GM12873 (cell line): ENCODE measurements around the gene PLCB3.

Experiments
- TF ChIP-seq, protein P1 (sequence below): IDR thresholded peaks from 2 replicates; pipeline ENCODE4 v1.5.1; 2012; ENCODE audit warnings: low read depth, mild to moderate bottlenecking, moderate library complexity, low read length, control low read depth; ENCODE audit not compliant: insufficient read depth; ENCODE audit errors: missing control alignments

Gene PLCB3

DNA sequence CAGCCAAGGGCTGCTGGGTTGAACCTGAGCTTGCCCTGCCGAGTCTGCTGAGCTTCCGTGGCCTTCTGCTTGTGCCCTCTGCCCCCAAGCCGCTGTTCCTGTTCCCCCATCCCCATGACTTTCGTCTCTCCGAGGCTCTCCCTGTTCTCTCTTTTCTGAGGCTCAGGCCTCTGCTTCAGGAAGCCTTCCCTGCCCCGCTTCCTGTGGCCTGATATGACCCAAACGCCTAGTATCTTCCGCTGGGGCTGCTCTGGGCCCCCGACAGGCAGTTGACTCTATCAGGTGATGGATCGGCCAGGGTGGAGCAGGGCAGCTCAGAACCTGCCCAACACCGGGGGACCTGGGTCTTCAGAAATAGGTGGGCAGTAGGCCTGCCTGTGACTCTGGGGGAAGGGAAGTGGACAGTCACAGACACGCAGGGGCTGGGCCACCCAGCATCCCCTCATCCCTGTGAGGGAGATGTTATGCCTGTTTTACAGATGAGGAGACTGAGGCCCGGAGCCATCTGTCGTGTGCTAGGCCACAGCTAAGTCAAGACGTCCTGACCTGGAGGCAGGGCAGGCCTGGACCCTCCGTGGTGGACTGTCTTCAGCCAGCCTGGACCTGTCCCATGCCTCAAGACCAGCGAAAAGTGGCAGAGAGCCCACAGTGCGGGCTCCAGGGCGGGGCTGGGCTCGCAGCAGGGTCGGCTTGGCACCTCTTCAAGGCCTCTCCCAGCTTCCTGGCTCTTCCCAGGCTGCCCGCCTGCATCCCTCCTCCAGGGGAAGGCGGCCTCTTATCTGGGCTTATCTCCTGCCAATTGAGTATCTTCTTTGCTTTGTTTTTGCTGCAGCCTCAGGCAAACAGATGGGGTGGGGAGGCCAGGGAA lies 16.9 kb downstream of the PLCB3 start:
- TF ChIP-seq, protein P1, sequence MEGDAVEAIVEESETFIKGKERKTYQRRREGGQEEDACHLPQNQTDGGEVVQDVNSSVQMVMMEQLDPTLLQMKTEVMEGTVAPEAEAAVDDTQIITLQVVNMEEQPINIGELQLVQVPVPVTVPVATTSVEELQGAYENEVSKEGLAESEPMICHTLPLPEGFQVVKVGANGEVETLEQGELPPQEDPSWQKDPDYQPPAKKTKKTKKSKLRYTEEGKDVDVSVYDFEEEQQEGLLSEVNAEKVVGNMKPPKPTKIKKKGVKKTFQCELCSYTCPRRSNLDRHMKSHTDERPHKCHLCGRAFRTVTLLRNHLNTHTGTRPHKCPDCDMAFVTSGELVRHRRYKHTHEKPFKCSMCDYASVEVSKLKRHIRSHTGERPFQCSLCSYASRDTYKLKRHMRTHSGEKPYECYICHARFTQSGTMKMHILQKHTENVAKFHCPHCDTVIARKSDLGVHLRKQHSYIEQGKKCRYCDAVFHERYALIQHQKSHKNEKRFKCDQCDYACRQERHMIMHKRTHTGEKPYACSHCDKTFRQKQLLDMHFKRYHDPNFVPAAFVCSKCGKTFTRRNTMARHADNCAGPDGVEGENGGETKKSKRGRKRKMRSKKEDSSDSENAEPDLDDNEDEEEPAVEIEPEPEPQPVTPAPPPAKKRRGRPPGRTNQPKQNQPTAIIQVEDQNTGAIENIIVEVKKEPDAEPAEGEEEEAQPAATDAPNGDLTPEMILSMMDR, result no peak

DNA sequence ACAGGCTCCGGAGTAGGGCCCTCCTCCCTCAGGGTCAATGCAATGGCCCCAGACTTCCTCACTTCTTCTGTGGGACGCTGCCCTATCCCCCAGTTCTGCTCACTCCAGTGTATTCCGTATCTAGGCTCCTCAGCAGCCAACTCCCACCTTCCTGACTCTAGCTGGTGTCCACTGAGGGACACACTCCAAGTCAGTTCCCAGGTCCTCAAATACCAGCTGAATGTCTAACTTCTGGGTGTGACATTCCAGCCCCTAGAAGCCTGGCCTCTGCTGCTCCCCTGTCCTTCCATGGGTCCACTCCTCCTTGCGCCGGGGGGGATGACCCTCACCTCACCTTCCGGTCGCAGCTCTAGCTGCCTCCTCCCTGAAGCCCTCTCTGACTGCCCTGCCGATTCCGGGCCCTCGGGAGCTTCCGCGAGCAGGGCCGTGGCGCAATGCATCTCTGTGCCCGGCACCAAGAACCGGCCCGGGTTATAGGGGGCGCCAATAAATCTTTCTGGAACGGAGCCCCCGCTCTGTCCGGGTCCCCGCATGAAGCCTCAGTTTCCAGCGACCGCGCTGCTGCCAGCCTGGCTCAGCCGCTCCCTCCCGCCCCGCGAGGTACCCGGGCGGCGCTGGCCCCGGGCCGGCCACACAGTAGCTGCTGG lies 17.7 kb downstream of the PLCB3 start:
- TF ChIP-seq, protein P1, result no peak

DNA sequence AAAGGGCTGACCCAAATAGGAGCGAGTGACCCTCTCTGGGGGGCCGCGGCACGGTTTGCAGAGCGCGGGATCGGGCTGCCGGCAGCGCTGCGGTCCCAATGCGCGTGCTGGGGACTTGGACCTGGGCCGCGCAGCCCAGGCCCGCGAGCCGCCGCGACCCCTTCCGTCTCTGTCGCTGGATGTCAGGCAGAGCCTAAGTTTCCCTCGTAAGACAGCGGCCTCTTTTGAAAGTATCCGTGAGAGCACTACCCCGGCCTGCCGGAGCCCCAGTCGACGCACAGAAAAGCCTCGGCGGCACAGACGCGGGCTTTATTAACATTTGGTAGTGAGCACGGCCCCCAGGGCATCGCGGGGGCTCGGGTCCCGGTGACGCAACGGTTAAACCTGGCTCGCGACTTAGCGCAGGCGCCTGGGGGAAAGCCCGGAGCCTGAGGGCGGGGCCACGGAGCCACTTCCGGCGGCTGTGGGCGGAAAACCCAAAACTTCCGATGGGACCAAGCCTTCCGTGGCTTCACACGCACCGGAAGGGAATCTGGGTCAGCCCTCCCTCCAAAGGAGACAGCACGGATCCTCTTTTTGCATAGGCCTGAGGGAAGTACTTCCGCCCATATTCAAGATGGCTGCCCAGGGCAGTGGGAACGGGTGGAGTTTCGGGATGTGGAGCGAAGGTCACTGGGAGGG lies 18.4 kb downstream of the PLCB3 start:
- TF ChIP-seq, protein P1, result no peak

DNA sequence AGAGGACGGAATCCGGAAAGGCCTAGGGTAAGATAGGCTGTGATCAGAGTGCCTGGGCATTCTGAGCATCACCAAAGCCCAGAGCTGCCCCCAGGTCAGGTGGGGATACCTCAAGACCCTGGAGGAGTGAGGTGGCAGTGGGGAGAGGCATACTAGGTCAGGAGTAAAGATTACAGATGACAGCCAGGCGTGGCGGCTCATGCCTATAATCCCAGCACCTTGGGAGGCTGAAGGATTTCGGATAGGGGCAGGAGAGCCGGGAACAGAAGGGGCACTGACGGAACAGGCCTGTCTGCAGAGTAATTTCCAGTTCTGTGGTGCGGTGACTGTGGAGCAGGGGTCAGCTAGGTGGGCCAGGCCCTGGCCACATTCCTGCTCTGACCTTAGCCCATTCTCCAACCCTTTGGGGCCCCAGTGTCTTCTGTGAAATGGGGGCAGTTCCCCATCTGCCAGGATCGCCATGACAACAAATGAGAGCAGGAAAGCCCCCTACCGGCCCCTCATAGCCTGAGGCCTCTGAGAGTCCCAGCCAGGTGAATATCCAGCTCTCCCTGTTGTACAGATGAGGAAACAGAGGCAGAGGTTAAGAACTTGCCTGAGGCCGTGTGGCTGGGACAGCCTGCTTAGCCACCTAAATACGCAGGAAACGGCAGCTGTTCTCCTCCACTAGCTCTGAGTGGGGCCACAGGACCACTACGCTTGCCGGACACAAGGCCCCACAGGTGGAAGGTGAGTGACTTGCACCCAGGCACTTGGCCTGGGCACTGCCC lies 23.9 kb downstream of the PLCB3 start:
- TF ChIP-seq, protein P1, result no peak

DNA sequence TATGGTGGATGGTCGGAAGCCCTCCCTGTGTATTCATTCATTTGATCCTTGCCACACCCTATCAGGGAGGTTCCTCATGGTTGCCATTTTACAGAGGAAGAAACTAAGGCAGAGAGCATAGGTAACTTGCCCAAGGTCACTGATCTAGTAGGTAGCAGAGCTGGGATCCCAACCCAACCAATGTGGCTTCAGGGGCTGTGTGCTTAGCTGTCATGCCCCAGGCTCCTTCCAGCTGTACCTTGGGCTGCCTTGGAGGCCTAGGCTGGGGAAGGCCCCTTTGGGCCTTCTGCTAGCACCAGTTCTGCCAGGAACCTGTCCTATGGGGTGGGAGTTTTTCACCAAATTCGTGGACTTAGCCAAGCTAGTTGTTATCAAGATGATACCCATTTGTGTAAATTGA lies 24.5 kb downstream of the PLCB3 start:
- TF ChIP-seq, protein P1, result no peak

DNA sequence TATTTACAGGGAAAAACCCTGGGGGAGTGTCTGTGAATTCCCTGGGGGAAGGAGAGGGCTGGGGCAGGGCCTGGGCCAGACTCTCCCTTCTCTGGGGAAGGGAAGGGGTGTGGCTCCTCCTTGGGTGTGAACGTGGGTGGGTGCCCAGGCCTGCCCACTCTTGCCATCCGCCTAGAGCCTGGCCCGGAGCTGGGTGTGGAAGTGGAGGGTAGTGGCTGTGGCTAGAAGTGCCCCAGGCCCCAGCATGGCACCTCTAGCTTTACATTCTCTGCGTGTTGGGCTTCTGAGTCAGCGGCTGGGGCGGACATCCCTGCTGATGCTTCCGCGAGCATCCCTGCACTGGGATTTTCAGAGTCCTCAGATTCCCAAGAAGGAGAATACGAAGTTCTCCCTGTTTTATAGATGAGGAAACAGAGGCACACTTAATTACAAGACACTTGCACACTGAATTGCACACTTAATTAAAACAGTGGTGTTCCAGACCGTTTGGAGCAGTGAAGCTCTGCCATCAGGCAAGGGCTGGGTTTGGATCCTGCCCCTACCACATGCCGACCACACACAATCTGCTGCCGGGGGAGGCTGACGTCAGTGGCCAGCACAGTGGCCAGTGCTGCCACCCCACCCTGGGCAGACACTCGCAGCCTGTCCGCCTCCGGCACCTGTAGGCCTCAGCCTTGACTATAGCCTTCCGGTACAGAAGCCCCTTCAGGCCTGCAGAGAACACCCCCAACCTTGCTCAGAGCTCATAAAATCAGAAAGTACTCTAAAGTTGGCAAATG lies 25.5 kb downstream of the PLCB3 start:
- TF ChIP-seq, protein P1, result no peak
